ENCODE data around the gene GLYR1.

DNA sequence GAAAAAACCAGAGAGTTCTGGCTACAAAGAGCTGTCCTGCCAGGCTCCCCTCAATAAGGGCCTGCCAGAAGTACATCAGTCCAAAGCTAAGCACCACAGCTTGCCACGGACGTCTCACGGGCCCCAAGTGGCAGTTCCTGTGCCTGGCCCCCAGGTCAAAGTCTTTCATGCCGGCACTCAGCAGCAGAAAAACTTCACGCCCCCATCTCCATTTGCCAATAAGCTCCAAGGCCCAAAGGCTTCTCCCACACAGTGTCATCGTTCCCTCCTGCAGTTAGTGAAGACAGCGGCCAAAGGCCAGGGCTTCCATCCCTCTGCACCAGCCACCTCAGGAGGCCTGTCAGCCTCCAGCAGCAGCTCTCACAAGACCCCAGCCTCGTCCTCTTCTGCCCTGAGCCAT lies 27.6 kb upstream of the GLYR1 start:
- TF ChIP-seq, protein P1, sequence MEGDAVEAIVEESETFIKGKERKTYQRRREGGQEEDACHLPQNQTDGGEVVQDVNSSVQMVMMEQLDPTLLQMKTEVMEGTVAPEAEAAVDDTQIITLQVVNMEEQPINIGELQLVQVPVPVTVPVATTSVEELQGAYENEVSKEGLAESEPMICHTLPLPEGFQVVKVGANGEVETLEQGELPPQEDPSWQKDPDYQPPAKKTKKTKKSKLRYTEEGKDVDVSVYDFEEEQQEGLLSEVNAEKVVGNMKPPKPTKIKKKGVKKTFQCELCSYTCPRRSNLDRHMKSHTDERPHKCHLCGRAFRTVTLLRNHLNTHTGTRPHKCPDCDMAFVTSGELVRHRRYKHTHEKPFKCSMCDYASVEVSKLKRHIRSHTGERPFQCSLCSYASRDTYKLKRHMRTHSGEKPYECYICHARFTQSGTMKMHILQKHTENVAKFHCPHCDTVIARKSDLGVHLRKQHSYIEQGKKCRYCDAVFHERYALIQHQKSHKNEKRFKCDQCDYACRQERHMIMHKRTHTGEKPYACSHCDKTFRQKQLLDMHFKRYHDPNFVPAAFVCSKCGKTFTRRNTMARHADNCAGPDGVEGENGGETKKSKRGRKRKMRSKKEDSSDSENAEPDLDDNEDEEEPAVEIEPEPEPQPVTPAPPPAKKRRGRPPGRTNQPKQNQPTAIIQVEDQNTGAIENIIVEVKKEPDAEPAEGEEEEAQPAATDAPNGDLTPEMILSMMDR (IDR thresholded peaks at IDR 0.05) = no peak
- no peak for TF ChIP-seq EZH2 (IDR thresholded peaks at IDR 0.05; ENCODE audit: borderline replicate concordance, insufficient read depth, low read depth, low read length, poor library complexity, severe bottlenecking)

Data from B cell (primary cell).